ENCODE data around the gene TUBGCP2.
A peak's percentile ranks its signal among the peaks of the same experiment; 100 is the strongest.

The TUBGCP2 gene

GRCh38 chr10:133309100-133309719 is 538 bp upstream of the TUBGCP2 start:
- TF ChIP-seq FOXP2 (optimal IDR thresholded peaks at IDR 0.05; ENCODE audit: borderline replicate concordance, extremely low read depth, extremely low read length, insufficient read depth) (peak; percentile 7), POLR2AphosphoS5 (IDR thresholded peaks at IDR 0.05; ENCODE audit: low read depth, low read length) (no peak)

- TF ChIP-seq TAF1 (IDR thresholded peaks at IDR 0.05; ENCODE audit: borderline replicate concordance, insufficient read depth, low read length) (no peak), POLR2AphosphoS5 (IDR thresholded peaks at IDR 0.05; ENCODE audit: low read depth, low read length) (no peak), FOXP2 (optimal IDR thresholded peaks at IDR 0.05; ENCODE audit: borderline replicate concordance, extremely low read depth, extremely low read length, insufficient read depth) (no peak), SIN3A (IDR thresholded peaks at IDR 0.05; ENCODE audit: borderline replicate concordance, insufficient read depth, low read length) (no peak)
- TF ChIP-seq, protein P1, sequence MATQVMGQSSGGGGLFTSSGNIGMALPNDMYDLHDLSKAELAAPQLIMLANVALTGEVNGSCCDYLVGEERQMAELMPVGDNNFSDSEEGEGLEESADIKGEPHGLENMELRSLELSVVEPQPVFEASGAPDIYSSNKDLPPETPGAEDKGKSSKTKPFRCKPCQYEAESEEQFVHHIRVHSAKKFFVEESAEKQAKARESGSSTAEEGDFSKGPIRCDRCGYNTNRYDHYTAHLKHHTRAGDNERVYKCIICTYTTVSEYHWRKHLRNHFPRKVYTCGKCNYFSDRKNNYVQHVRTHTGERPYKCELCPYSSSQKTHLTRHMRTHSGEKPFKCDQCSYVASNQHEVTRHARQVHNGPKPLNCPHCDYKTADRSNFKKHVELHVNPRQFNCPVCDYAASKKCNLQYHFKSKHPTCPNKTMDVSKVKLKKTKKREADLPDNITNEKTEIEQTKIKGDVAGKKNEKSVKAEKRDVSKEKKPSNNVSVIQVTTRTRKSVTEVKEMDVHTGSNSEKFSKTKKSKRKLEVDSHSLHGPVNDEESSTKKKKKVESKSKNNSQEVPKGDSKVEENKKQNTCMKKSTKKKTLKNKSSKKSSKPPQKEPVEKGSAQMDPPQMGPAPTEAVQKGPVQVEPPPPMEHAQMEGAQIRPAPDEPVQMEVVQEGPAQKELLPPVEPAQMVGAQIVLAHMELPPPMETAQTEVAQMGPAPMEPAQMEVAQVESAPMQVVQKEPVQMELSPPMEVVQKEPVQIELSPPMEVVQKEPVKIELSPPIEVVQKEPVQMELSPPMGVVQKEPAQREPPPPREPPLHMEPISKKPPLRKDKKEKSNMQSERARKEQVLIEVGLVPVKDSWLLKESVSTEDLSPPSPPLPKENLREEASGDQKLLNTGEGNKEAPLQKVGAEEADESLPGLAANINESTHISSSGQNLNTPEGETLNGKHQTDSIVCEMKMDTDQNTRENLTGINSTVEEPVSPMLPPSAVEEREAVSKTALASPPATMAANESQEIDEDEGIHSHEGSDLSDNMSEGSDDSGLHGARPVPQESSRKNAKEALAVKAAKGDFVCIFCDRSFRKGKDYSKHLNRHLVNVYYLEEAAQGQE (IDR thresholded peaks at IDR 0.05; ENCODE audit: insufficient read depth in 1 of 2, low read depth in 2 of 2, low read length in 2 of 2) = no peak
Observed at GRCh38 chr10:133307776-133308420, 774 bp downstream of the TUBGCP2 start.

GRCh38 chr10:133306941-133307379 is 1.7 kb downstream of the TUBGCP2 start:
- TF ChIP-seq FOXP2 (optimal IDR thresholded peaks at IDR 0.05; ENCODE audit: borderline replicate concordance, extremely low read depth, extremely low read length, insufficient read depth) (no peak), POLR2AphosphoS5 (IDR thresholded peaks at IDR 0.05; ENCODE audit: low read depth, low read length) (no peak), TAF1 (IDR thresholded peaks at IDR 0.05; ENCODE audit: borderline replicate concordance, insufficient read depth, low read length) (no peak)
- TF ChIP-seq, protein P1 (IDR thresholded peaks at IDR 0.05; ENCODE audit: insufficient read depth in 1 of 2, low read depth in 2 of 2, low read length in 2 of 2) = no peak

DNA sequence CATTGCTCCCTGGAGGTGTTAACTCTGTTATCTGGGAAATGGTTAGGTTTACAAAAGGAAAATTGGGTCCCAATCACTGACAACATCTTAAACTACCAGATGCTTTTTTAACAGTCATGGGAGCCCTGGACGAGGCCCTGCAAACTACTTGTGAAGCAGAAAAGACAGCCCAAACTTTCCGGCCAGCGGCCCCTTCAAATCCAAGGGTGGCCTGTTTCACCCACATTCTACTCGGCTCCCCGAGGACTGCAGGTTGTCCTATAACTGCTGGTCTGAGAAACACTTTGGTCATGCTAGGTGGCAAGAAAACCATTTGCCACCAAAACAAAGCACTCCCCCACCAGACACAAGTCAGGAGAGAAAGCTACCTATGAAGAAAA is 2.6 kb downstream of the TUBGCP2 start:
- TF ChIP-seq, protein P1 (IDR thresholded peaks at IDR 0.05; ENCODE audit: insufficient read depth in 1 of 2, low read depth in 2 of 2, low read length in 2 of 2) = no peak
- TF ChIP-seq SIN3A (IDR thresholded peaks at IDR 0.05; ENCODE audit: borderline replicate concordance, insufficient read depth, low read length) = no peak

GRCh38 chr10:133303206-133303605 is 5.5 kb downstream of the TUBGCP2 start:
- TF ChIP-seq TAF1 (IDR thresholded peaks at IDR 0.05; ENCODE audit: borderline replicate concordance, insufficient read depth, low read length) (no peak), SIN3A (IDR thresholded peaks at IDR 0.05; ENCODE audit: borderline replicate concordance, insufficient read depth, low read length) (no peak), POLR2AphosphoS5 (IDR thresholded peaks at IDR 0.05; ENCODE audit: low read depth, low read length) (no peak), FOXP2 (optimal IDR thresholded peaks at IDR 0.05; ENCODE audit: borderline replicate concordance, extremely low read depth, extremely low read length, insufficient read depth) (no peak)
- TF ChIP-seq, protein P1 (IDR thresholded peaks at IDR 0.05; ENCODE audit: insufficient read depth in 1 of 2, low read depth in 2 of 2, low read length in 2 of 2) = no peak
